ENCODE results near the gene UBC. TPM values are rescaled to one million over a fixed set of nuclear protein-coding genes. Genes with fewer than 3 reads are reported as not detected.
A peak's percentile ranks its signal among the peaks of the same experiment; 100 is the strongest.

UBC gene
- total and polyA plus RNA-seq, 2 donors (not counting 1 experiment from before 2014, with no cell fraction given), result 953 to 4,477 TPM

- Histone ChIP-seq H3K27me3 (replicated peaks in 1 of 4; ENCODE audit: control extremely low read depth in 1 of 4, control insufficient read depth in 3 of 4, insufficient read depth in 4 of 4, low read length in 3 of 4) (no peaks in the 10 kb centered on the region), H3K27ac (ENCODE audit: low read length in 2 of 2) (no peak overlapping the region), H3K4me1 (ENCODE audit: control insufficient read depth in 2 of 2, insufficient read depth in 2 of 2, low read length in 2 of 2) (peaks cover 34 to 41% of the 10 kb centered on the region in 2 donors), H3K36me3 (replicated peaks in 1 of 2; ENCODE audit: control extremely low read depth in 1 of 2, control insufficient read depth in 1 of 2, extremely low read depth in 1 of 2, insufficient read depth in 2 of 2, low read length in 1 of 2) (no peaks in the 10 kb centered on the region), H2AFZ (ENCODE audit: insufficient read depth, low read depth, low read length, poor library complexity, severe bottlenecking) (no peak overlapping the region), H3K9ac (ENCODE audit: low read length) (no peak overlapping the region), H3K79me2 (ENCODE audit: control insufficient read depth, insufficient read depth, low read length) (no peaks in the 10 kb centered on the region), H3K9me3 (ENCODE audit: control extremely low read depth in 1 of 3, control insufficient read depth in 2 of 3, insufficient read depth in 1 of 3, low read length in 2 of 3) (no peaks in the 10 kb centered on the region), H3K4me3 (ENCODE audit: control extremely low read depth in 1 of 5, extremely low read depth in 1 of 5, insufficient read depth in 1 of 5, low read depth in 2 of 5, low read length in 4 of 5) (no peak overlapping the region), H4K20me1 (ENCODE audit: control insufficient read depth, insufficient read depth, low read length, poor library complexity, severe bottlenecking) (no peaks in the 10 kb centered on the region), H3K4me2 (replicated peaks; ENCODE audit: low read depth, low read length, poor library complexity, severe bottlenecking) (no peak overlapping the region)
- peak overlapping the region; percentile 2 for H3K4me3 Mint-ChIP-seq
- ATAC-seq (ENCODE audit: low read depth), result no peak
- H3K9me3 Mint-ChIP-seq (ENCODE audit: insufficient read depth), result no peaks in the 10 kb centered on the region
- H3K27ac Mint-ChIP-seq, result peak overlapping the region; percentile 18
- H3K4me1 Mint-ChIP-seq, result peaks cover 38% of the 10 kb centered on the region
- 85% methylated on average over 7 of the region's 9 CpGs for WGBS (ENCODE audit: insufficient coverage)
- intact Hi-C loops (cut with micrococcal nuclease), result no loop called here
- ChIA-PET POLR2A (no interaction called here), CTCF (interaction anchor here (1.0 to 1.4 kb wide), 2 partner anchors 33 to 40 kb away, joined by 3 read pairs; no protein-coding TSS in a partner anchor)
- TF ChIP-seq CTCF (IDR thresholded peaks at IDR 0.05) (no peak), EZH2 (IDR thresholded peaks at IDR 0.05; ENCODE audit: borderline replicate concordance, insufficient read depth, low read depth, low read length, poor library complexity, severe bottlenecking) (no peak)
- H3K27me3 Mint-ChIP-seq, result no peaks in the 10 kb centered on the region
- DNase-seq, result no peak
Measured at GRCh38 chr12:124866883-124867400, 47.5 kb downstream of the UBC start.

- Mint-ChIP-seq H3K4me3 (peak overlapping the region; percentile 30), H3K9me3 (ENCODE audit: insufficient read depth) (no peaks in the 10 kb centered on the region), H3K4me1 (peaks cover 44% of the 10 kb centered on the region), H3K27ac (no peak overlapping the region), H3K27me3 (no peaks in the 10 kb centered on the region)
- Histone ChIP-seq H3K79me2 (ENCODE audit: control insufficient read depth, insufficient read depth, low read length) (no peaks in the 10 kb centered on the region), H3K27ac (ENCODE audit: low read length in 2 of 2) (no peak overlapping the region), H3K4me1 (ENCODE audit: control insufficient read depth in 2 of 2, insufficient read depth in 2 of 2, low read length in 2 of 2) (peaks cover 34 to 47% of the 10 kb centered on the region in 2 donors), H3K4me3 (ENCODE audit: control extremely low read depth in 1 of 5, extremely low read depth in 1 of 5, insufficient read depth in 1 of 5, low read depth in 2 of 5, low read length in 4 of 5) (no peak overlapping the region), H2AFZ (ENCODE audit: insufficient read depth, low read depth, low read length, poor library complexity, severe bottlenecking) (no peak overlapping the region), H3K9me3 (ENCODE audit: control extremely low read depth in 1 of 3, control insufficient read depth in 2 of 3, insufficient read depth in 1 of 3, low read length in 2 of 3) (no peaks in the 10 kb centered on the region), H4K20me1 (ENCODE audit: control insufficient read depth, insufficient read depth, low read length, poor library complexity, severe bottlenecking) (no peaks in the 10 kb centered on the region), H3K27me3 (replicated peaks in 1 of 4; ENCODE audit: control extremely low read depth in 1 of 4, control insufficient read depth in 3 of 4, insufficient read depth in 4 of 4, low read length in 3 of 4) (no peaks in the 10 kb centered on the region), H3K4me2 (replicated peaks; ENCODE audit: low read depth, low read length, poor library complexity, severe bottlenecking) (no peak overlapping the region), H3K9ac (ENCODE audit: low read length) (no peak overlapping the region), H3K36me3 (replicated peaks in 1 of 2; ENCODE audit: control extremely low read depth in 1 of 2, control insufficient read depth in 1 of 2, extremely low read depth in 1 of 2, insufficient read depth in 2 of 2, low read length in 1 of 2) (no peaks in the 10 kb centered on the region)
- TF ChIP-seq CTCF (IDR thresholded peaks at IDR 0.05) (no peak), EZH2 (IDR thresholded peaks at IDR 0.05; ENCODE audit: borderline replicate concordance, insufficient read depth, low read depth, low read length, poor library complexity, severe bottlenecking) (no peak)
- WGBS (ENCODE audit: insufficient coverage), result 92% methylated on average over 9 of the region's 10 CpGs
- ATAC-seq (ENCODE audit: low read depth), result no peak
- intact Hi-C loops (cut with micrococcal nuclease), result no loop called here
- CTCF ChIA-PET, result interaction anchor here (1.0 to 1.4 kb wide), 2 partner anchors 33 to 41 kb away, joined by 3 read pairs; no protein-coding TSS in a partner anchor
- POLR2A ChIA-PET, result no interaction called here
- no peak for DNase-seq
Measured at GRCh38 chr12:124866195-124866882, 48.1 kb downstream of the UBC start.
